Upper lobe of left lung (tissue), 6 donors: ENCODE measurements around the gene ADAMTSL5. TPM values are rescaled to one million over a fixed set of nuclear protein-coding genes. Genes with fewer than 3 reads are reported as not detected.
"Not testable (repeated sequence)": the region's sequence is repeated elsewhere in the genome, so short reads cannot be mapped to it uniquely, and the experiment has no call there.

Source experiments
- ATAC-seq, 2 donors: fragments of 200-7000 bp; cut with Tn5 transposase; one replicate each; pipeline ENCODE4 v1.9.1; 2022; ENCODE audit warnings: mild to moderate bottlenecking in 2 of 2, moderate library complexity in 2 of 2; ENCODE audit not compliant: low FRiP score in 2 of 2
- DNase-seq, 2 donors: peaks; one replicate each; pipeline ENCODE4 v3.0.0-alpha.2; 2019 to 2020
- H3K27ac ChIP-seq, 4 donors: fragments of 200-600 bp; sonication (generic); one replicate each; pipeline ENCODE4 v1.5.1; 2016 to 2019
- H3K27me3 ChIP-seq, 4 donors: fragments of 200-600 bp; sonication (generic); one replicate each; pipeline ENCODE4 v1.5.1; 2017 to 2019
- H3K36me3 ChIP-seq, 4 donors: fragments of 200-600 bp; sonication (generic); one replicate each; pipeline ENCODE4 v1.5.1; 2016 to 2019
- H3K4me1 ChIP-seq, 4 donors: fragments of 200-600 bp; sonication (generic); one replicate each; pipeline ENCODE4 v1.5.1; 2018 to 2019
- H3K4me3 ChIP-seq, 4 donors: fragments of 200-600 bp; sonication (generic); one replicate each; pipeline ENCODE4 v1.5.1; 2017 to 2019; ENCODE audit warnings: mild to moderate bottlenecking in 2 of 4, moderate library complexity in 1 of 4
- H3K9me3 ChIP-seq, 4 donors: fragments of 200-600 bp; sonication (generic); one replicate each; pipeline ENCODE4 v1.5.1; 2018 to 2019
- CTCF ChIP-seq, 6 experiments: fragments of 450-650 bp in 4 of 6; fragments of 200-600 bp in 2 of 6; sonication (generic) in 2 of 6; IDR thresholded peaks; one replicate each; pipeline ENCODE4 v1.5.1; 2016 to 2019; ENCODE audit warnings: antibody characterized with exemption in 6 of 6
- EP300 ChIP-seq, 4 donors: sonication (generic); formaldehyde crosslinking; IDR thresholded peaks; one replicate each; pipeline ENCODE4 v1.5.1; 2017; ENCODE audit warnings: antibody characterized with exemption in 4 of 4, control low read depth in 2 of 4
- POLR2A ChIP-seq, 4 donors: fragments of 450-650 bp; IDR thresholded peaks; one replicate each; pipeline ENCODE4 v1.5.1; 2016 to 2017; ENCODE audit warnings: antibody characterized with exemption in 4 of 4, mild to moderate bottlenecking in 2 of 4
- POLR2AphosphoS5 ChIP-seq, 2 donors: sonication (generic); formaldehyde crosslinking; IDR thresholded peaks; one replicate each; pipeline ENCODE4 v1.5.1; 2017; ENCODE audit warnings: antibody characterized with exemption in 2 of 2
- WGBS, 2 donors: methylation state at CpG; one replicate each; pipeline ENCODE4 v1.1.5; 2017 to 2018; 5-methylcytosine and 5-hydroxymethylcytosine counted together
- total RNA-seq, 6 donors: library from RNA; depleted of rRNA in 4 of 6; stranded (reverse); fragments of >200 nt in 4 of 6; gene quantifications; one replicate each; pipeline versions ENCODE4 v1.1.0 to v1.2.1, GENCODE V29; 2016 to 2021
- donor health status: DM: no; HTN: no; CAD: no; lungs with moderate emphysema.
- donor health status: DM: no; HTN: yes; CAD: no; lungs with severe emphysema.

ADAMTSL5 gene
- total RNA-seq, 6 donors from 2014 or later = 0.89 to 11.5 (median 4.9) TPM

DNA sequence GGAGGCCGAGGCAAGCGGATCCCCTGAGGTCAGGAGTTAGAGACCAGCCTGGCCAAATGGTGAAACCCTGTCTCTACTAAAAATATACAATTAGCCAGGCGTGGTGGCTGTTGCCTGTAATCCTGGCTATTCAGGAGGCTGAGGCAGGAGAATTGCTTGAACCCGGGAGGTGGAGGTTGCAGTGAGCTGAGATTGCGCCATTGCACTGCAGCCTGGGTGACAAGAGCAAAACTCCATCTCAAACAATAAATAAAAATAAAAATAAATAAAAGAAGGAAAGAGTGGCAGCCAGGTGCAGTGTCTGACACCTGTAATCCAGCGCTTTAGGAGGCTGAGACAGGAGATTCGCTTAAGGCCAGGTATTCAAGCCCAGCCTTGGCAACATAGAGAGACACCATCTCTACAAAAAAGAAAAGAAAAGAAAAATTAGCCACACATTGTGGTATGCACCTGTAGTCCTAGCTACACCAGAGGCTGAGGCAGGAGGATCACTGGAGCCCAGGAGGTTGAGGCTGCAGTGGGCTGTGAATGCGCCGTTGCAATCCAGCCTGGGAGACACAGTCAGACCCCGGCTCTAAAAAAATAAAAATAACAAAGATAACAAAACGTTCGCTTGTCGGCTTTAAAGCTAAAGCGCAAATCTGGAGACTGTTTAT is 10.3 kb downstream of the ADAMTSL5 start:
- Histone ChIP-seq H3K4me3 (no peak overlapping the region), H3K27ac (no peak overlapping the region), H3K27me3 (peaks cover 0 to 15% (median 6%) of the 10 kb centered on the region in 4 donors), H3K4me1 (peaks cover 6 to 15% (median 9%) of the 10 kb centered on the region in 4 donors), H3K36me3 (no peaks in the 10 kb centered on the region), H3K9me3 (no peaks in the 10 kb centered on the region)
- TF ChIP-seq POLR2AphosphoS5 (IDR thresholded peaks at IDR 0.05) (no peak), EP300 (IDR thresholded peaks at IDR 0.05) (no peak), POLR2A (IDR thresholded peaks at IDR 0.05) (no peak), CTCF (IDR thresholded peaks at IDR 0.05) (no peak)
- DNase-seq (no peak), ATAC-seq (no peak)
- 64 to 65% methylated on average over 14 of the region's 14 CpGs for WGBS, 2 donors

DNA sequence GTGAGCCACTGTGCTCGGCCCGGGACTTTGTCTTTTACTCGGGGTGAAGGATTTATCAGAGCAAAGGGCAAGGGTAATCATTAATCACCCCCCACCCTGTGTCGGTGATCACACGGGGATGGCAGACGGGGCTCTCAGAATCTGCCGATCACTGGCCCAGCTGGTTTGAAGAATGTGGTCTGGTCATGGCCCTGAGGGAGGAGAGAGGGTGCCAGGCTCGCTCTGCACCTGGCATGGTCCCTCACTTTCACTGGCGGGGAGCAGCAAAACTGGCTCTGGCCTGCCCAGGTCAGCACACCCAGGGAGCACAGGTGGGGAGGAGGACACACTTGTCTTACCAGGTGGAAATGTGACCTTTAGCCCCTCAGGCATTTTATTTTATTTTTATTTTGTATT is 11.6 kb downstream of the ADAMTSL5 start:
- peaks cover 3 to 18% (median 7%) of the 10 kb centered on the region in 4 donors for H3K4me1 ChIP-seq
- no peak overlapping the region for H3K4me3 ChIP-seq
- H3K27ac ChIP-seq = no peak overlapping the region
- no peaks in the 10 kb centered on the region for H3K36me3 ChIP-seq
- ATAC-seq (no peak), DNase-seq (peak in 1 of 2 donors; percentile 10)
- no peaks in the 10 kb centered on the region for H3K9me3 ChIP-seq
- peaks cover 0 to 18% (median 6%) of the 10 kb centered on the region in 4 donors for H3K27me3 ChIP-seq
- 65 to 74% methylated on average over 5 to 8 of the region's 9 CpGs for WGBS, 2 donors
- TF ChIP-seq CTCF (IDR thresholded peaks at IDR 0.05) (no peak), POLR2A (IDR thresholded peaks at IDR 0.05) (no peak), EP300 (IDR thresholded peaks at IDR 0.05) (no peak)

DNA sequence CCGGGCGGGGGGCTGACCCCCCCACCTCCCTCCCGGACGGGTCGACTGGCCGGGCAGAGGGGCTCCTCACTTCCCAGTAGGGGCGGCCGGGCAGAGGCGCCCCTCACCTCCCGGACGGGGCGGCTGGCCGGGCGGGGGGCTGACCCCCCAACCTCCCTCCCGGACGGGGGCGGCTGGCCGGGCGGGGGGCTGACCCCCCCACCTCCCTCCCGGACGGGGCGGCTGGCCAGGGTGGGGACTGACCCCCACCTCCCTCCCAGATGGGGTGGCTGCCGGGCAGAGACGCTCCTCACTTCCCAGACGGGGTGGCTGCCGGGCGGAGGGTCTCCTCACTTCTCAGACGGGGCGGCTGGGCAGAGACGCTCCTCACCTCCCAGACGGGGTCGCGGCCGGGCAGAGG is 13.6 kb downstream of the ADAMTSL5 start:
- not testable (repeated sequence) for H3K9me3 ChIP-seq, ATAC-seq, H3K27ac ChIP-seq, H3K36me3 ChIP-seq, H3K4me3 ChIP-seq
- Histone ChIP-seq H3K27me3 (peaks cover 0 to 18% (median 6%) of the 10 kb centered on the region in 4 donors), H3K4me1 (peaks cover 3 to 19% (median 7%) of the 10 kb centered on the region in 4 donors)
- peak in 1 of 2 donors; percentile 70 for DNase-seq
- WGBS, 2 donors = 95% methylated on average over 7 of the region's 34 CpGs; no CpG with 5 or more reads in 1 of the 2 donors

DNA sequence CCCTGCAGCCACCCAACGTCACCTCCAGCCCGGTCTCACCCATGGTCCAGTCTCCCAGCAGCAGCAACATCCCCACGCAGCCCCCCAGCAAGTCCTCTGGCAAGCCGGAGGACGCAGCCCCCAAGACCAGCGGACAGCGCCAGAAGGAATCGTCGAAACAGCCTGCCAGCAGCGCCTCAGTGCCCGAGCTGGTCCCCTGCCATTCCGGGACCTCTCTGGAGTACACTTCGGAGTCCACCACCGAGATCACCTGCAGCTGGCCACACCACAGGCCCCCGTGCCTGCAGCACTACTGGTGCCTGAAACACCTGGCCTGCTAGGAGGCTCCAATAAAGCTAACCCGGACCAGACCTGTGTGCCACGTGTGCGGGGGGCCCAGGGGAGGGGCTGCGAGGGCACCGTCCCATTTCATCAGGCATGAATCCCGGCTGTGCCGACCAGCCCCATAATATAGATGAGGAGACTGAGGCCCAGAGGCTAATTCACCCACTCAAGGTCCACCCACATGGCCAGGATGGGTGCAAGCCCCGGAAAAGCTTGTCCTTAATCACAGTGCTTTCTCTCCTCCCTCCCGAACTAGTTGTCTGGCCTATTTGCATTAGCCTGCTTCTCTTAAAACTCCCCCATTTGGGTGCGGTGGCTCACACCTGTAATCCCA is 15.1 kb downstream of the ADAMTSL5 start:
- H3K4me1 ChIP-seq = peaks cover 0 to 9% (median 0%) of the 10 kb centered on the region in 4 donors
- WGBS, 2 donors = 75 to 82% methylated on average over 8 to 24 of the region's 25 CpGs
- DNase-seq = no peak
- H3K9me3 ChIP-seq = no peaks in the 10 kb centered on the region
- no peak overlapping the region for H3K27ac ChIP-seq
- peaks cover 0 to 4% (median 0%) of the 10 kb centered on the region in 4 donors for H3K27me3 ChIP-seq
- no peaks in the 10 kb centered on the region for H3K36me3 ChIP-seq
- TF ChIP-seq EP300 (IDR thresholded peaks at IDR 0.05) (no peak), POLR2A (IDR thresholded peaks at IDR 0.05) (no peak), POLR2AphosphoS5 (IDR thresholded peaks at IDR 0.05) (no peak), CTCF (IDR thresholded peaks at IDR 0.05) (no peak)
- H3K4me3 ChIP-seq = no peak overlapping the region
- no peak for ATAC-seq

DNA sequence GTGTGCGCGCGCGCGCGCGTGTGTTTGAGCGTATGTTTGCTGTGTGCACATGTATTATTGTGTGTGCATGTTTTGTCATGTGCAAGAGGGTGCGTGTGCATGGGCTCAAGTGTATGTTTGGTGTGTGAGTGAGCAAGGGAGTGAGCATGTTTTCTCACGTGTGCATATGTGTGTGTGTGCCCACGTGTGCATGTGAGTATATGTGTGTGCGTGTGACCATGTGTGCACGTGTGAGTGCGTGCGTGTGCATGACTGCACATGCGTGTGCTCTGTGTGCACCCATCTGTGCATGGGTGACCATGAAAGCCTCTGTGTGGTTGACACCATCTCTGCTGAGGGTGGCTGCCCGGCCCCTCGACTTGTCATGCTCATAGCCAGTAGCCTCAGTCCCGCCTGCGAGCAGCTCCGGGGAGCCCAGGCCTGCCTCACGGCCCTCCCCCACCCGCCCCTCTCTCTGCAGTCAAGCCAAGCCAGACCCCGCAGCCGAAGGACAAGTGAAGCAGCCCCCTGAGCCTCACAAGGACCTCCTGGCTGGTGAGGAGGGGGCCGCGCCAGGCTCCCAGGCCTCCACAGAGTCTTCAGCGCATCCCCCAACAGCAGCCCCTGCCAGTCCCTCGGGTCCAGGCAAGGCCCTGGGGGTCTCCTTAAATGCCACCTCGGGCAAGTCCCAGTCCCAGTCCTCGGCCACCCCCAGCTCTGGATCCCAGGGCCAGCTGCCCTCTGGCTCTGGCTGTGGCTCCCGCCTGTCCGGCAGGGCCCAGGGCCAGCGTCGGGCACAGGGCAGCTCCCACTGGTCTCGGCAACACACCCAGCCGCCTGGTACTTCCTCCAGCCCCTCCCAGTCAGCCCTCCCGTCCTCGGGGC is 15.9 kb downstream of the ADAMTSL5 start:
- Histone ChIP-seq H3K27me3 (peaks cover 0 to 3% (median 0%) of the 10 kb centered on the region in 4 donors), H3K36me3 (no peaks in the 10 kb centered on the region), H3K9me3 (no peaks in the 10 kb centered on the region), H3K4me1 (peaks cover 0 to 9% (median 0%) of the 10 kb centered on the region in 4 donors), H3K4me3 (no peak overlapping the region), H3K27ac (no peak overlapping the region)
- WGBS, 2 donors = 62 to 75% methylated on average over 19 to 34 of the region's 39 CpGs
- peak in 1 of 2 donors; percentile 23 for ATAC-seq
- TF ChIP-seq POLR2AphosphoS5 (IDR thresholded peaks at IDR 0.05) = no peak
- no peak for TF ChIP-seq POLR2A (IDR thresholded peaks at IDR 0.05)
- no peak for TF ChIP-seq EP300 (IDR thresholded peaks at IDR 0.05)
- TF ChIP-seq CTCF (IDR thresholded peaks at IDR 0.05) = no peak
- peak in 1 of 2 donors; percentile 68 for DNase-seq
